Measurements from ENCODE around the gene XYLT1.

The XYLT1 gene

GRCh38 chr16:17302620-17303019 is 168.1 kb downstream of the XYLT1 start:
- no peak for DNase-seq

- DNase-seq: no peak
These were observed 168.5 kb downstream of the XYLT1 start for GRCh38 chr16:17302214-17302613.

- no peak for DNase-seq
These were observed 169.1 kb downstream of the XYLT1 start for GRCh38 chr16:17301593-17302135.

DNA sequence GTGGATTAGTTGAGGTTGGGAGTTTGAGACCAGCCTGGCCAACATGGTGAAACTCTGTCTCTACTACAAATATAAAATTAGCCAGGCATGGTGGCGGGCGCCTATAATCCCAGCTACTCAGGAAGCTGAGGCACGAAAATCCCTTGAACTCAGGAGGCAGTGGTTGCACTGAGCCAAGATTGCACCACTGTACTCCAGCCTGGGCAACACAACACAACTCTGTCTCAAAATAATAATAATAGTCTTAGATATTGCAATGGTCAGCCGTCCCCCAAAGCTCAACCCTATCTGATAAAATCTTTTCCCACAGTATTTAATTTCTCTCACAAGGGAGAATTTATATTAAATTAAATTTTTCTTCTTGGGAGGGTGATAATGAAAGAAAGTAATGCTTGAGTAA is 169.6 kb downstream of the XYLT1 start:
- DNase-seq: no peak

- no peak for DNase-seq
These were observed 171.0 kb downstream of the XYLT1 start for GRCh38 chr16:17299790-17300189.

GRCh38 chr16:17298238-17298637 is 172.5 kb downstream of the XYLT1 start:
- DNase-seq: no peak

DNA sequence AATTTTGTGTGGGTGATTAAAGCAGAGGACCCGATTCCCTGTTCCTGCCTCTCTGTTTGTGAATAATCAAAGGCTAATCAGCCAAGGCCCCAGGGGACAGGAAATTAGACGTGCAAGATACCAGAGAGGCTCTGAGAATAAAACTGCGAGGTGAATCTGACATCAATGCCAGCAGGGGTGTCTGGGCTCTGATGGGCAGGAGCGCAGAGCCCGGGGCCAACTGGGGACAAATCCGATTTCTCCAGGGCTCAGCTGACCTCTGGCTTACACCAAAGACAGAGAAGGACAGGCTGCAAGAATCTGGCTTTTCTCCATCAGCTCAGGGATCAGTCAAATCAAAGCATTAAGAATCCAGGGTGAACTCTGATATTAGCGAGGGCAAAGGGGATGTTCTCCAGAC is 174.3 kb downstream of the XYLT1 start:
- DNase-seq: no peak

- DNase-seq: no peak
These were observed 174.8 kb downstream of the XYLT1 start for GRCh38 chr16:17295948-17296347.

DNA sequence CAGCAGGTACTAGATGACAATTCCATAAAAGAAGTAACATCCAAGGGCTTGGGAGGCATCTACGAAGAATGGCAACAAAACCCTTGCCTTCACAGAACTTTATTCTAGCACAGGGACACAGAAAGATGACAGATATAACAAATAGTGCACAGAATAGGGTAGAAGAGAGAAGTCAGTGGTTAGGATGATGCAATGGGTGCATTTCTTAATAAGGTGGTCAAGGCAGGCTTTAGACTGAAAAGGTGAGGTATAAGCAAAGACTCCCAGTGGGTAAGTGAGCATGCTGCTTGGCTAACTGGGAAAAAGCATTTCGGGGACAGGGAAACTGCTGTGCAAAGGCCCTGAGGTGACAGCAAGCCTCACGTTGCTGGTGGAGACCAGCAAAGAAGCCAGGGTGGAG is 175.9 kb downstream of the XYLT1 start:
- no peak for DNase-seq

DNA sequence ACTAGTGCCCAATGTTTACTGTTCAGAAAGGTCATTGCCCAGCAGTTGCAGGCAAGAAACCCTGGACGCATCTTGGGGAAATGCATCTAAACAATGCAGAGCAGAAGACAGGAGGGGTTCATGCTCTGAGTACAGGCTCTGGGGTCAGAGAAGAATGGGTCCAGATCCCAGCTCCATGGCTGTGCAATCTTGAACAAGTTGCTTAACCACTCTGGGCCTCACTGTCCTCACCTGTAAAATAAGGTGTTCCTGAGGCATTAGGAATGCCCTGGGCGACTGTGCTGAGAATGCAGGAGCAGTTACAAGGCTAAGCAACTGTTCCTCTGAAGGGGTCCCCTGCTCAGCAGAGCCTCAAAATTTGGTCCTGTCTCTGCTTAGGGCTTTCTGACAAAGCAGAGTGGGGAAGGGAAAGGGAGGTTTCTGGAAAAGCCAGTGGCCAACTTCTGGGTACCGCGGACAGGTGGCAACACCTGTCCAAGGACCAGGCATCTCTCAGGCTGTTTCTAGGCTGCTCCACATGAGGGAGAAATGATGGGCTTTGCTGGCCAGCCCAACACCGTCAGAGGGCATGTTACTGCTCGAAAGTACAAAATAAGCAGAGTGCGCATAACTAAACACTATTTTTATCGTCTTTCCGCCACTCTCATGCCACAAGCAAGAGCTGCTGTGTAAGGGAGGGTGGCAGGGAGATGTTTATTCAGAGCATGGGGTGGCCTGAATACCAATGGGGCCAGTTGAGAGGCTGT is 176.8 kb downstream of the XYLT1 start:
- no peak for DNase-seq

DNA sequence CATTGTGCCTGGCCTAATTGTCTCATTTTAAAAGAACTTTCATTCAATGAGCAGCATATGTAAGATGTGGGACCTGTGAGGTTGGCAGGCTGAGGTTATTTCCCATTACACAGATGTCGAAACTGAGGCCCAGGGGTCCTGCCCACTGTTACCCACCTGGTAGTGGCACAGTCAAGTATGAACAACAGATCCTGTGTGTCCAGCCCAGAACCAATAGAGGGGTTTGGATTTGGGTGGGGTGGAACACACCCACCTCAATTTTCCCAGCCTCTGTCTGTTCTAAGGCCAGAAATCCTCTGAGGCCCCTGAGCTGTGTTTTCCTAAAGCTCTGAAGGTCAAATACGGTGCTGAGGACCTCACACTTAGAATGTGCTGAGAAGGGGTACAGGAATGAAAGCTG is 179.5 kb downstream of the XYLT1 start:
- DNase-seq: no peak

- DNase-seq: no peak
These were observed 180.8 kb downstream of the XYLT1 start for GRCh38 chr16:17289674-17290635.

- no peak for DNase-seq
These were observed 181.7 kb downstream of the XYLT1 start for GRCh38 chr16:17289050-17289449.

GRCh38 chr16:17287166-17287800 is 183.5 kb downstream of the XYLT1 start:
- no peak for DNase-seq

- DNase-seq: no peak
These were observed 184.3 kb downstream of the XYLT1 start for GRCh38 chr16:17286443-17286842.

DNA sequence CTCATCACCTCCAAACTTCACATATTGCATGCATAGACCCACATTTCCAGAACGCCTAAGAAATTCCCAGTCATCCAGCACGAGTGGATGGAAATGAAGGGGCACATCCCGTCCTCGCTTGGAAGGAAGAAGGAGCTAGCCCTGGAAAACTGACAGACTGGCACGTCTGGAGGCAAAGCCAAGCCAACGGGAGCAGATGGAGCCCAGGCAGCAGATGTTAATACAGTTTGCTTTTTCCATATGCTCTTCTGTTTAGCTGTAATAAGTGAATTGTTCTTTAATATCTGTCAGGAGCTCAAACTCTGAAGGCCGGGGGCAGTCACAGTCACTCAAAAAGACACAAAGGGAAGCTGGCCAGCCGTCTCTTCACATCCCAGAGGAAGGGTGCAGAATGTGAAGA is 187.7 kb downstream of the XYLT1 start:
- no peak for DNase-seq

- DNase-seq: no peak
These were observed 188.5 kb downstream of the XYLT1 start for GRCh38 chr16:17282247-17282646.

- no peak for DNase-seq
These were observed 189.7 kb downstream of the XYLT1 start for GRCh38 chr16:17281052-17281451.

- no peak for DNase-seq
These were observed 191.8 kb downstream of the XYLT1 start for GRCh38 chr16:17278988-17279387.

- no peak for DNase-seq
These were observed 192.8 kb downstream of the XYLT1 start for GRCh38 chr16:17277981-17278381.

- no peak for DNase-seq
These were observed 194.2 kb downstream of the XYLT1 start for GRCh38 chr16:17276610-17277009.

DNA sequence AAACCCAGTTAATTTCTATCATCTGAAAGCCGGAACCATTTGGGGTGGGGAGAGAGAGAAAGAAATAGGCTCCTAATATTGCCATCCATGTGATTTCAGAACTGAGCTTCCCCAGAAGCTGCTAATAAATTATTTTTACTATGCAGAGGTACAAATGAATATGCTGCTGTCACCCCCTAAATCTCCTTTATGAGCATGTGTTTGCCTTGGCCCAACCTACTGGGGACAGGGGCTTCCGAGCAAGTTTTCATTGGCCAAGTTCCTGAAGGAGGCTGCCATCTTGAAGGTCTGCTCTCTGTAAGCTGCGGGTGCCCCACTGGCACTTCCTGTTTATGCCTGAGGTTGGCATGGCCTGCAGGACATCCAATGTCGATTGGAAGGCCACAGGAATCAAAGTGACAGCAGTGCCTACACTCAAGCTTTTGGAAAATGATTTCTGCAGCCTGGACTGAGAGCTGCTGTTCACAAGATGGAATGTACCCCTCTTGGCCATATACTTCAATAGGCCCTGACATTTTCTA is 194.7 kb downstream of the XYLT1 start:
- DNase-seq: no peak
